Hepatocyte (in vitro differentiated cells): Measurements from ENCODE around the gene INSYN1. TPM values are rescaled to one million over a fixed set of nuclear protein-coding genes. Genes with fewer than 3 reads are reported as not detected.

Source experiments
- DNase-seq: peaks from one replicate; pipeline ENCODE4 v3.0.0-alpha.2; 2016; ENCODE audit warnings: low spot score
- H2AFZ ChIP-seq: fragments of 200-600 bp; sonication (generic); 2 replicates; pipeline ENCODE4 v1.6.0; 2016; ENCODE audit warnings: antibody characterized with exemption, mild to moderate bottlenecking
- H3K27ac ChIP-seq: fragments of 200-600 bp; sonication (generic); 2 replicates; pipeline ENCODE4 v1.5.1; 2016; ENCODE audit warnings: mild to moderate bottlenecking
- H3K27me3 ChIP-seq: fragments of 200-600 bp; sonication (generic); 2 replicates; pipeline ENCODE4 v1.6.1; 2016
- H3K36me3 ChIP-seq: fragments of 200-600 bp; sonication (generic); replicated peaks from 2 replicates; pipeline ENCODE4 v1.5.1; 2016; ENCODE audit warnings: low read depth; ENCODE audit not compliant: insufficient read depth
- H3K4me1 ChIP-seq: fragments of 200-600 bp; sonication (generic); 2 replicates; pipeline ENCODE4 v1.5.1; 2016; ENCODE audit warnings: mild to moderate bottlenecking, moderate library complexity; ENCODE audit not compliant: insufficient read depth
- H3K4me2 ChIP-seq: fragments of 200-600 bp; sonication (generic); 2 replicates; pipeline ENCODE4 v1.6.0; 2016
- H3K4me3 ChIP-seq: fragments of 200-600 bp; sonication (generic); 2 replicates; pipeline ENCODE4 v1.5.1; 2016; ENCODE audit warnings: mild to moderate bottlenecking
- H3K79me2 ChIP-seq: fragments of 200-600 bp; sonication (generic); 2 replicates; pipeline ENCODE4 v1.6.0; 2017; ENCODE audit warnings: mild to moderate bottlenecking
- H3K9me2 ChIP-seq: fragments of 200-600 bp; sonication (generic); replicated peaks from 2 replicates; pipeline ENCODE4 v1.6.0; 2017; ENCODE audit warnings: mild to moderate bottlenecking; ENCODE audit not compliant: insufficient read depth
- H3K9me3 ChIP-seq: fragments of 200-600 bp; sonication (generic); 2 replicates; pipeline ENCODE4 v1.5.1; 2016; ENCODE audit warnings: low read depth, mild to moderate bottlenecking
- H4K20me1 ChIP-seq: fragments of 200-600 bp; sonication (generic); 2 replicates; pipeline ENCODE4 v1.6.0; 2016; ENCODE audit warnings: mild to moderate bottlenecking; ENCODE audit not compliant: insufficient read depth, poor library complexity, severe bottlenecking
- CTCF ChIP-seq: fragments of 200-600 bp; sonication (generic); IDR thresholded peaks from 2 replicates; pipeline ENCODE4 v1.5.1; 2016; ENCODE audit warnings: antibody characterized with exemption, mild to moderate bottlenecking; ENCODE audit not compliant: poor library complexity
- EZH2 ChIP-seq: fragments of 200-600 bp; sonication (generic); IDR thresholded peaks from 2 replicates; pipeline ENCODE4 v1.6.1; 2016; ENCODE audit warnings: antibody characterized with exemption, mild to moderate bottlenecking, borderline replicate concordance
- EZH2phosphoT487 ChIP-seq: fragments of 200-600 bp; sonication (generic); IDR thresholded peaks from one replicate; pipeline ENCODE4 v1.6.1; 2018; ENCODE audit warnings: antibody characterized with exemption, mild to moderate bottlenecking, low read depth, moderate library complexity; ENCODE audit not compliant: unreplicated experiment, severe bottlenecking
- WGBS: methylation state at CpG from one replicate; pipeline ENCODE4 v1.1.6; 2016; ENCODE audit warnings: low lambda C conversion rate; ENCODE audit errors: missing lambda C conversion rate; 5-methylcytosine and 5-hydroxymethylcytosine counted together
- polyA plus RNA-seq: library from polyadenylated mRNA; unstranded; fragments of >200 nt; fragmentation: Nextera tagmentation; extraction: Ambion mirVana; gene quantifications from 2 replicates; pipeline ENCODE4 v1.2.1, GENCODE V29; 2016
- total RNA-seq: library from RNA; depleted of rRNA; stranded (reverse); fragments of >200 nt; gene quantifications from 2 replicates; pipeline ENCODE4 v1.2.3, GENCODE V29; 2014

Gene INSYN1
- total and polyA plus RNA-seq, 2 experiments from 2014 or later = 3.3 to 8.1 TPM

GRCh38 chr15:73749533-73749932, 3.6 kb downstream of the INSYN1 start:
- Histone ChIP-seq H3K4me2 (no peak overlapping the region), H3K4me3 (no peak overlapping the region), H2AFZ (no peak overlapping the region), H3K9me2 (no peaks in the 10 kb centered on the region), H3K79me2 (no peaks in the 10 kb centered on the region), H3K27ac (no peak overlapping the region), H4K20me1 (no peaks in the 10 kb centered on the region), H3K36me3 (no peaks in the 10 kb centered on the region), H3K27me3 (peaks cover 37% of the 10 kb centered on the region), H3K9me3 (no peaks in the 10 kb centered on the region), H3K4me1 (peaks cover 9% of the 10 kb centered on the region)
- no peak for DNase-seq
- TF ChIP-seq EZH2 (no peak), CTCF (no peak), EZH2phosphoT487 (no peak)
- WGBS = 91% methylated on average over 5 of the region's 5 CpGs

GRCh38 chr15:73748730-73749129, 4.4 kb downstream of the INSYN1 start:
- H3K79me2 ChIP-seq = no peaks in the 10 kb centered on the region
- H3K4me1 ChIP-seq = peaks cover 9% of the 10 kb centered on the region
- no peak for TF ChIP-seq EZH2phosphoT487
- TF ChIP-seq CTCF = no peak
- no peak for TF ChIP-seq EZH2
- H2AFZ ChIP-seq = no peak overlapping the region
- no peak for DNase-seq
- no peaks in the 10 kb centered on the region for H3K9me3 ChIP-seq
- WGBS = 73% methylated on average over 6 of the region's 6 CpGs
- no peak overlapping the region for H3K4me3 ChIP-seq
- H3K27ac ChIP-seq = no peak overlapping the region
- no peaks in the 10 kb centered on the region for H3K36me3 ChIP-seq
- no peak overlapping the region for H3K4me2 ChIP-seq
- no peaks in the 10 kb centered on the region for H3K9me2 ChIP-seq
- no peaks in the 10 kb centered on the region for H4K20me1 ChIP-seq
- peaks cover 29% of the 10 kb centered on the region for H3K27me3 ChIP-seq

GRCh38 chr15:73747847-73748590, 5.1 kb downstream of the INSYN1 start:
- H3K9me3 ChIP-seq = no peaks in the 10 kb centered on the region
- H3K36me3 ChIP-seq = no peaks in the 10 kb centered on the region
- no peak overlapping the region for H2AFZ ChIP-seq
- no peak overlapping the region for H3K4me3 ChIP-seq
- no peak for DNase-seq
- H3K4me2 ChIP-seq = no peak overlapping the region
- no peak for TF ChIP-seq EZH2phosphoT487
- no peak for TF ChIP-seq CTCF
- TF ChIP-seq EZH2 = no peak
- 76% methylated on average over 11 of the region's 11 CpGs for WGBS
- no peaks in the 10 kb centered on the region for H4K20me1 ChIP-seq
- H3K27ac ChIP-seq = no peak overlapping the region
- peaks cover 9% of the 10 kb centered on the region for H3K4me1 ChIP-seq
- no peaks in the 10 kb centered on the region for H3K9me2 ChIP-seq
- no peaks in the 10 kb centered on the region for H3K79me2 ChIP-seq
- peaks cover 24% of the 10 kb centered on the region for H3K27me3 ChIP-seq
